CD4-positive, alpha-beta T cell treated with Interferon alpha-2 for 1 hour (primary cell): ENCODE data around the gene ARF4.

Experiments
- DNase-seq, 2 donors: peaks; one replicate each; pipeline ENCODE4 v3.0.0-alpha.2; 2020 to 2022

The ARF4 gene

DNA sequence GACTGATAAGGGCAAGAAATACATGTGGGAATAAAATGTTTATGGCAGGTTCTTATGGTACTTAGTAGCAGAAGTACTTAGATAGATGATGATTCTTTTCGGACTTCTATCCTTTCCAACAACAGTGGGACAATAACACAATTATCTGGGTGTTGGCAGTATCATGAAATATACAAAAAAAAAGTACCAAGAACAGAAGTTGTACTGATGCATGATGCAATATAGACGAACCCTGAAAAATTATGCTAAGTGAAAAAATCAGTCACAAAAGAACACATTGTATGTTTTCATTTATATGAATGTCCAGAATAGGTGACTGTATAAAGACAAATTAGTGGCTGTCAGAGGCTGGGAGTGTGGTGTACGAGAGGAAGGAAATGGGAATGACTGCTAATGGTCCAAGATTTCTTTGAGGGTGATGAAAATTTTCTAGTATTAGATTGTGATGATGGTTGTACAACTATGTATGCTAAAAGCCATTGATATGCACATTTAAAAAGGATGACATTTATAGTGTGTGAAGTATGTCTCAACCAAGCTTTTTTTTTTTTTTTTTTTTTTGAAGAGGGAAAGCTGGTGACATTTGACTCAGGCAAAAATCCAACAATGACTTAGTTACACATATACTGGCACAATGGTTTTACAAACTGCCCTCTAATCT is 21.0 kb downstream of the ARF4 start:
- DNase-seq = no peak

DNA sequence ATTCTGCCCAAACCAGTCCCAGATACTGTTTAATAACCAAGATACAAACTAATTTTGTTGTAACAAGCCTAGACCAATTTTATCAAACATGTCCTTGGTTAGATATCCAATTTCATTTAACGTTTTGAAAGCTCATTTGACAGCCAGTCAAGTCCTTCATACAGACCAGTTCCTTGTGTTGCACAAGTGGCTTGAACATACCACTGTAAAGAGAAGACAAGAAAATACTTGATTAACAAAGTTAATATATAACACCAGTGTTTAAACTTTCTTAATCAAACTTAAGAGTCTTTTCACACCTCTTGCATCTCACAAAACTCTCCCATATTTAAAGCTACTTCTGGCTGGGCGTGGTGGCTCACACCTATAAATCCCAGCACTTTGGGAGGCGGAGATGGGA is 25.0 kb downstream of the ARF4 start:
- no peak for DNase-seq

GRCh38 chr3:57570878-57571277 is 26.3 kb downstream of the ARF4 start:
- DNase-seq = no peak

DNA sequence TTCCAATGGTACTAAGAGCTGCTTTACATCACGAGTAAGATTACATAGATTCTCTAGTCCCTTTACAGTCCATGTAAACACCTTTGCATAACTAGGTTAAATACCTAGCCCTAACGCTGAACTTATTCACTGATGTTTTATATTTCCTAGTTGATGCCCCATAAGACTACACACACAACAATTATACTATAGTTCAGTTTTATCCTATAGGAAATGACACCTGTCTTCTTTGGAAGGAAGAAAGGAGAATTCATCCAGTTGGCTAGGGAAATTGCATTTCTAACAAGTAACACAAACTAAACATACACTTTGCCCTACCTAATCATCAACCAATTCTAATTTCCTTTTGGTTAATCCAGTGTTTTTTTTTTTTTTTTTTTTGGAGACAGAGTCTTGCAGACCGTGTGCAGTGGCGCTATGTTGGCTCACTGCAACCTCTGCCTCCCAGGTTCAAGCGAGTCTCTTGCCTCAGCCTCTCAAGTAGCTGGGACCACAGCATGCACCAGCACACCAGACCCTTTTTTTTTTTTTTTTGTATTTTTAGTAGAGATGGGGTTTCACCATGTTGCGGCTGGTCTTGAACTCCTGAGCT is 27.2 kb downstream of the ARF4 start:
- no peak for DNase-seq

- no peak for DNase-seq
These were observed 37.6 kb downstream of the ARF4 start for GRCh38 chr3:57559526-57559925.

DNA sequence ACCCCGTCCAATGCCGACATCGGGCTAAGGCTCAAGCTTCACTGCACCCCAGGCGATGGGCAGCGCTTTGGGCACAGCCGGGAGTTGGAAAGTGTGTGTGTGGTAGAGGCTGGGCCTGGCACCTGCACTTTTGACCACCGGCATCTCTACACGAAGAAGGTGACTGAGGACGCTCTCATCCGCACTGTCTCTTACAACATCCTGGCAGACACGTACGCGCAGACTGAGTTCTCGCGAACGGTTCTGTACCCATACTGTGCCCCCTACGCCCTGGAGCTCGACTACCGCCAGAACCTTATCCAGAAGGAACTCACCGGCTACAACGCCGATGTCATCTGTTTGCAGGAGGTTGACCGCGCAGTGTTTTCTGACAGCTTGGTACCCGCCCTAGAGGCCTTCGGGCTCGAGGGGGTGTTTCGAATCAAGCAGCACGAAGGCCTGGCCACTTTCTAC is 40.0 kb downstream of the ARF4 start:
- DNase-seq = peak; percentile 19 to 48

GRCh38 chr3:57556459-57557084 is 40.6 kb downstream of the ARF4 start:
- DNase-seq = peak; percentile 33 to 48

GRCh38 chr3:57555738-57556458 is 41.2 kb downstream of the ARF4 start, which contains the start of gene PDE12:
PDE12 (plus strand) TSS chr3:57556274; CDS start chr3:57556380, 106 bp downstream.
- peak; percentile 85 to 87 for DNase-seq

GRCh38 chr3:57555306-57555705 is 41.8 kb downstream of the ARF4 start:
- DNase-seq = no peak

DNA sequence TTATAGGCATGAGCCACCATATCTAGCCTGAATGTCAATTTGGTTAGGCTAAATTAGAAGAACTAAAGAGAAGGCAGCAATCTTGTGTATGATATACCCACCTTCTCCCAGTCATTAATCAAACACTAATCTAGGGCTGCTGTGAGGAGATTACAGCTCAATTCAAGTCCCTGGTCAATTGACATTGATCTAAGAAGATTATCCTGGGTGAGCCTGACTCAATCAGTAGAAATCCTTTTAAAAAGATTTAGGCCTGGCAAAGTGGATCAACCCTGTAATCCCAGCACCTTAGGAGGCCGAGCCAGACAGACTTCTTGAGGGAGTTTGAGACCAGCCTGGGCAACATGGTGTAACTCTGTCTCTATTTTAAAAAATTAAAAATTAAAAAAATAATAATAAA is 50.5 kb downstream of the ARF4 start:
- no peak for DNase-seq

GRCh38 chr3:57545636-57546268 is 51.4 kb downstream of the ARF4 start:
- no peak for DNase-seq

DNA sequence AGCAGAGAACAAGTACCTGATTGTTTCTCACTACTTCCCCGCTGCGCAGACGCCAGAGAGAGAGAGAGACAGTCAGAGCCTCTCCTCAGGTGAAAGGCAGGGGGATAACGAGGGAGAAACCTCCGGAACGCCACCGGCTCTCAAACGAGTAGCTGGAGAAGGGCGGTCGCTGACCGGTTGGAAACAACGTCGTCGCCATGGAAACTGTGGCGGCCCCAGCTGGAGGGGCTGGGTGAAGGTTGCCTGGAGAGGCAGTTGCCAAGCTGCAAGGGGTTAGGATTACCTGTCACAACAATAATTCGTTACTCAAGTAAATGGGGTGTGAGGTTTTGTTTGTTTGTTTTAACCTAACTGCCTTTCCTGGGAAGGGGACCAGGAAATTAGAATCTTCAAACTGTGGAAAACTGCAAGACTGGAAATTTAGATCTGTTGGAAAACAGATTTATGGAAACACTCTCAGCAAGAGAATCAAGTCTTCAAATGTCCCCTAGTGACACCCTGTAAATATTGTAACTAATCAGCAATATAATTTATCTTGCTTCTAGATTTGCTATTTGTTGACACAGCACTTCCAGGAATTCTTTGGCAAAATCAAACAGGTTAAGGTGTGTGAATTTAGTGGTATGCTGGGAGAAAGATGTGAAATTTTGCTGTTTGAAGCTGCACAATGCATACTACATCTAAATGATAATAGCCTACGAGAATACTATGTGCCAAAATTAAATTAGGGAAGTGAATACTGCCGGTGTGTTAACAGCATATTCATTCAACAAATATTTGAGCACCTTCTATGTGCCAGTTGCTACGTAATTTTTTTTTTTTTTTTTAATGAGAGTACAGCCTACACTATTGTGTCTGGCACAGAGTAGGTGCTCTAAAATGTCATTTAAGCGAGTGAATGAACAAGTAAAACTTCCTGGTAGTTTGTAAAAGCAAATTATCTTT is 52.7 kb downstream of the ARF4 start, which contains the start of gene DNAH12:
TSS of gene DNAH12 (minus strand) at position 164 of the 945 bp plus-strand sequence. CDS start 1,474 bp downstream, outside the sequence.
- no peak for DNase-seq

- DNase-seq = no peak
These were observed 58.7 kb downstream of the ARF4 start for GRCh38 chr3:57538465-57538864.

DNA sequence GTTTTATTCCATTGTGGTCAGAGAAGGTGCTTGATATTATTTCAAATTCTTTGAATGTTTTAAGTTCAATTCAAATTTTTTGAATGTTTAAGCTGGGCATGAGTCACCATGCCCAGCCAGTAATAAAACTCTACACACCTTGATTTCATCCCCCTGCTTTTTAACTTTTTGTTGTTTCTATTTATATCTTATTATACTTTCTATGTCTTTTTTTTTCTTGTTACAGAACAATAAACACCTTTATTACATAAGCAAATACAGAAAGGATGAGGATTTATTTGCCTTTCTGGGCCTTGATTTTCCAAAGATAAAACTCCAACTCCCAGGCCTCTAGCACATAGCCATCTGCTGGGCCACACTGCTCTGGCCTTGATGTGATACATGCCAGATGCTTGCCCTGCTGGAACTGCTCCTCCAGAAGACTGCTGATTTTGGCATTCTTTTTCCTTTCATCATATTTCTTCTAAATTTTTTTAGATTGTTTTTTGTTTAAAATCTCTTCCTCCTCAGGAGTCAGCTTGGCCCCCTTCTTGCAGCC is 67.0 kb downstream of the ARF4 start:
- DNase-seq = no peak
